Fibroblast of skin of back (primary cell): ENCODE results near the gene CPZ.
"Not testable (repeated sequence)": the region's sequence is repeated elsewhere in the genome, so short reads cannot be mapped to it uniquely, and the experiment has no call there.

Experiments
- DNase-seq: peaks from one replicate; pipeline ENCODE4 v3.0.0-alpha.2; 2013

CPZ gene

DNA sequence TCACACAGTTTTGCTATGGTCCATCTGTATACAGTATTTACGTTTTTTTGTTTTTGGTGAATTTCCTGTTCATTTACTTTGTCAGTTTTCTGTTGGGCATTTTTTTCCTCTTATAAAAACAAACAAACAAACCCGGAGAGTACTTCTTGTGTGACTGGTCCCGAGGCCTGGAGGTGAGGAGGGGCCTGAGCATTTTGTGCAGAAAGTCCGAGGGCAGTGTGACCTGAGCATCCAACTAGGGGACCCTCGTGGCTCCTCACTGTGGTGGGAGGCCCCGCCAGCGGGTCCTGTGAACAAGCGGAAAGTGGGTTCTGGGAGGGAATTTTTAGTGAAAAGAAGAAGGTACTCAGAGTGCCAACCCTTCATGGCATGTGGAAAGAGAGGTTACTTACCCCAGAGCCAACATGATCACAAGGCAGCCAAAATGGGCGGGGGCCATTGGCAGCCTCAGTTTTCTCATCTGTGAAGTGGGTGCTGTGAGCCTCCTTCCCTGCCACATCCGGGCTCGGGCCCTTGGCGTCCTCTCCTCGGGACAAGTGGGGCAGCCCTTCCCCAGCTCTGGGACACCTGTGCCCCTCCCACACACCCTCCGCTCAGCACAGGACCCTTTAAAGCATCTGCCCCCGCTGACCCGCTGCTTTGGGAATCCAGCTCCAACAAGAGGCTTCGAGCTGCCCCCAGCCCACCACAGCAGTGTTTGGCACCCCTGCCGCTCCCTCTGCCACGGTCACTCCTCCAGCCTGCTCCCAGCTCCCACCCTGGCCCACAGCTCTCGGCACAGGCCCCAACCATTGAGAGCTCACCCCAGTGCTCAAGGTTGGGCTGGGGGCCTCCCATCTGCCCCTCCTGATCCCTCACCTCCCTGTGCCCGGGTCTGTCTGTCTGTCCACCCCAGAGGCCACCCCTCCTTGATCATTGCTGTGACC lies 35.2 kb upstream of the CPZ start:
- DNase-seq: peak; percentile 11

DNA sequence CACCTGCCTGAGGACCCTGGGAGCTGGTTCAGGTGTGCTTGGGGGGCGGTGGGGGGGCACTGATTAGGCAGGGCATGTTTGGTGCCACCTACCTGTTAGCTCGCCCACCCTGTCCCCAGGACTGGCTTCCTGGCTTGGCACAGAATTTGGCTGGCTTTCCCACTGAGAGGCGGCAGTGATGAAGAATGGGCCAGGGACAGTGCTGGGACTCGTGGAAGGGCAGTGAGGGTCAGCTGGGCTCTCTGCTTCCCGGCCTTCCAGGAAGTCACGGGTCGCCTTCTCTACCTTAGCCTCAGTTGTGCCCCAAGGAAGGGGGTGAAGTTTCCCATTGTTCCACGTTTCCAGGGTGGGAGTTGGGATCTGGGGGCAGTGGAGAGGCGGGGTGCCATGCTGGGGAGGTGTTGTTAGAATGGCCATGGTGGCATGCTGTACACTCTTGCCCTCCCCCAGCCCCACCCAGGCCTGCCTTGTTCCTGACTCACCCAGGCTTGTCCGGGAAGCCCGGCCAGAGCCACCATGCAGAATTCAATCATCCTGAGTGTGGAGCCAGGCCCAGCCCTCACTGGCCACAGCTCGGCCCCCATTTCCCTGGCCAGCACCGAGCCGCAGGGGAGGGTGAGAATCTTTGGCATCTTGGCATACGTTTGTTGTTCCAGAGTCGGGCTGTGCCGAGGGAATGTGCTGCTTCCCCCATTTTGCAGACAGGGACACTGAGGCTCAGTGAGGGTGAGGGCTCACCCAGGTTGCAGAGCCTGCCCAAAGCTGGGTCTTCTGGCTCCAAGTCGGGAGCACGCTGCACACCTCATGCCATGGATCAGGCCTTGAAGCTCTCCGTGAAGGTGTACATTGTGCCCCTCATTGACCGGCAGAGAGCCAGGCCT lies 34.2 kb upstream of the CPZ start:
- DNase-seq: peak; percentile 58

DNA sequence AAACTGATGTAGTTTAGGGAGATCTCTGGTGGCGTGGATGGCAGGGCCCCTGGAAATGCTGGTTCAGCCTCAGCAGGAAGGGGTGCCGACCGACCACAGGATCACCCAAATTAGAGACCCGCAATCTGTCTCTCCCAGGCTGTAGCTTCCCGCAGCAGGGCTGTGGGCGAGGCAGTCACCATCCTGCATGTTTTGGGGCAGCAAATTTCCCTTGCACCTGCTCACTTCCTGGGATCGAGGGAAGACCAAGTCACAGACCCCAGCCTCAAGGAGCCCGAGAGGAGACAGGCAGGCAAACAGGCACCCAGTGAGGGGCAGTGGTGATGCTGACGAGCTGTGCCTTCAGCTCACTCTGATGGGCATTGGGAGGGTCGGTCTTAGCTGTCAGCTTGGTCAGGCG lies 33.6 kb upstream of the CPZ start:
- DNase-seq: no peak

DNA sequence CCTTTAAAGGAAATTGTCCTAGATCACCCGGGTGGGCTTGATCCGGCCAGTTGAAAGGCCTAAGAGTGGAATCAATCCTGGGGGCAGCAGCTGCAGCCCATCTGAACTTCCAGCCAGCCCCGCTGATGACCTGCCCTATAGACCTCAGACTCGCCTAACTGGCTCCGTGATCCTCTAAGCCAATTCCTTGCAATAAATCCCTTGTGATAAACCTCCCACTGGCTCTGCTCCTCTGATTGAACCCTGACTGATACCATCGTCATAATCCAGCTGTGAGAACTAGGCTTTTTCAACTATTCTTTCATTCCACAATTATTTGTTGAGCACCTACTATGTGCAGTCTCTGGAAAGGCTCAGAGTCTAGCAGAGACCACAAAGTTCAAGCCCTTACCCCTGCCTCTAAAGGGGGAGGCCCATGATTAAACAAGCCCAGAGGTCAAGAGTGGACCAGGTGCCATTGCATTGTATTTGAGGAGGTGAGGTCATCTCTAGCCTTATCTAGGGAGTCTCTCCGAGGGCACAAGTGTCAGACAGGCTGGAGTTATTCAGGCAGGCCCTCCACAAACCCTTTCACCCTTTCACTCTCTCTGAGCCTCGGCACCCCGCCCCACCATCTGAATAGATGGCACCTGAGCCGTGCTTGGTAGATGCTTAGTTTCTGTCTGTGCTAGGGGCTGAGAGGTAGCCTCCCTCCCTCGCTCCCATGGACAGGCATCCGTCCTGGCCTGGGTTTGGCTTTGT lies 32.9 kb upstream of the CPZ start:
- no peak for DNase-seq

GRCh38 chr4:8560265-8561047 lies 32.1 kb upstream of the CPZ start:
- peak; percentile 63 for DNase-seq

DNA sequence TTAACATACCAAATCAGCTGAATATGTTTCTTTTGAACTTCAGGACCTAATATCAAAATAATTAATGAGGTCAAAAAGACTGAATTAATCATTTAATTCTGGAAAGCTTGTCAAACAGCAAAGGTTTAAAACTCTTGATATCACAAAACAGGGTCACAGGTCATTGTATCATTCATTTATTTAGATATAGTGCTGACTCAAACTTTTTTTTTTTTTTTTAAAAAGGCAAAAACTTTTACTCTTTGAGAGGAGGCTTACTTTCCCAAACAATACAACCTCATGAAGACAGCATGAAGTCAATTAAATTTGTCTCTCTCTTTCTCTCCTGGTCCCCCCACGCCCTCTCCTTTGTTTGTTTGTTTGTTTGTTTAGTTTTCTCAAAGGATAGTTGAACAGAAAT lies 28.0 kb upstream of the CPZ start:
- DNase-seq: no peak

DNA sequence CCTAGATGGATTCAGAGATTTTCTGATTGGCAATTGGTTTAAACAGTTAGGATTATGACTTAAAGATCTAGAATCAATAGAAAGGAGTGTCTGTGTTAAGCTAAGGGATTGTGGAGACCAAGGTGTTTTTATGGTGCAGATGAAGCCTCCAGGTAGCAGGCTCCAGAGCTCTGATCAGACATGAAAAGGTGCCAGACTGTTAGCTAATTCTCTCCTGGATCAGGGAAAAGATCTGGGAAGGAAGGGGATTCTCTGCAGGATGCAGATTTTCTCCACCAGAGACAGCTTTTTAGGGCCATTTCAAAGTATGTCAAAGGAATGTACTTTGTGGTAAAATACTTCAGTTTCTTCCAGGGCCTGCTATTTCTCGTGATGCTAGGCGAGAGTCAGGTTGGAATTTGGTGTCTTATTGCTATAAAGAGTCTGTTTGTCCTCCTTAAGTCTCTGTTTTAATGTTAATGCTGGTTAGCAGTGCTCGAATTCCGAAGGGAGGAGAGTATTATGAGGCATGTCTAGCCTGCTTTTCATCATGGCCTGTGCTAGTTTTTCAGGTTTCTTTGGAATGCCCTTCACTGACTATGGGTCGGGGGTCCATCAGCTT lies 24.4 kb upstream of the CPZ start:
- peak; percentile 62 for DNase-seq

DNA sequence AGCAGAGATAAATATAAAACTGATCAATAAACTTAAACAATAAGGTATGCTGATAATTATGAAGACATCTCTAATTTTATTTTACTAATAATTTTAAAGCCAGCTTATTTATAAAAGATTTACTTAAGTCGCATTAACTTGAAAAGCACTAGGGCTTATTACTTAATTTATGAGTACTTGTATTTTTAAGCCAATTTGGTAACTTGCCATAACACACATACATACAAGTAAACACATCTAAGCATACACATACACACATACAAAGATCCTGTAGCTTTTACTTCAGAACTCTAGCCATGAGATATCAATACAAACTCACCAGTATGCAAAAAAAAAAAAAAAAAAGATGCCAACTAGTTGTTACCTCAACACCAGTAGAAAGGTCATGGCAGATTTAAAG lies 22.4 kb upstream of the CPZ start:
- no peak for DNase-seq

- no peak for DNase-seq
Measured at GRCh38 chr4:8571702-8572685, 20.6 kb upstream of the CPZ start.

DNA sequence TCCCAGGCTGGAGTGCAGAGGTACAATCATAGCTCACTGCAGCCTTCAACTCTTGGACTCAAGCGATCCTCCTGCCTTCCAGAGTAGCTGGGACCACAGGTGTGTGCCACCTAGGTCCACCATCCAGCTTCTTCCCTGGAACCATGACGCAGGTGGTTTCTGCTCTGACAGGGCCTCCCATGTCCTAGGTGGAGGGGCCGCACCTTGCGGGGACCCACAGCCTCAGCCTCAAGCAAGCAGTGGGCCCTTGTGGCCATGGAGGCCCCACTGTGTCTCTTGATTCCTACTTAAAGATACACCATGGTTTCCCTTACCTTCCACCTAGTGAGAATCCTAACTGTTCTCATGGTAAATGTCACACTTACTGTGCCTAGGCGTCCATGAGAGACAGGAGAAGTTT lies 19.3 kb upstream of the CPZ start:
- no peak for DNase-seq

DNA sequence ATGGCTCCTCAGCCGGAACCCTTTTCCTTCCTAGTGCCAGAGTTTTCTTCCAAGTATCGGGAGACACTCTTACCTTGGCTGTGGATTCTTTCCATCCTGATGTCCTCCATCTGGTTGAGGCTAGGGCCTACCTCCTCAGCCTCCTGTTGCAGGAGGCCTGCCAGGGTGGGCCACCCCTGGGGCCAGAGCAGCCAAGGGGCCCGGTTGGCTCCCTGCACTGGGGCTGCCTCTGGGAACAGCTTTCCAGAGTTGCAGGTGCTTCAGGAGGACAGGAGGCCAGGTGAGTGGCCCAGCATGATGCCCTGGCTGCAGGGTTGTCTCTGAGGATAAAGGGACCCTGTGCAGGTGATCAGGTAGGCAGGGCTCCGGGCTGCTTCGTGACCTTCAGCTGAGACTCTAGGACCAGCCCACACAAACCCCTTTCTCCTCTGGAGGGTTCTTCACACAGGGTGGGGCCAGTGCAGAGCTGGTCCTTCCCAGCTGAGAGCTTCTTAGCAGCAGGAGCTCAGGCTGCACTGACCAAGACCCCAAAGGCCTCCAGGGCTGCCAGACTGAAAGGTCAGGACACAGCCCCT lies 17.7 kb upstream of the CPZ start:
- DNase-seq: no peak

DNA sequence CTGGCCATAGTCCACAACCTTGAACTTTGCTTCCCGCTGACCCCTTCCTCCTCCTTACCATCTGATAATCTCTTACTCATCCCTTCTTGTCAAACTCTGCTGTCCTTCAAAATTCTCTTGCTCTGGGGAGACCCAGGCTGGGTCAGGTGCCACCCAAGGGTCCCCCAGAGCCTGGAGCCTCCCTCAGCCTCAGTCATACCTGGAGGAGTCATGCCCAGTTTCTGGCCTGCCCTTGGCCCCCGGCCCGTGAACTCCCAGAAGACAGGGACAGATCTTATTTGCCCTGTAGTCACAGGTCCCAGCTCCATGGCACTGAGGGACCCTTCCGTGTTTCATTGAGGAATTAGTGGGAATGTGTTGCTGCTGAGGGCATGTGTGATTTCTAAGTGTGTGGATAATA lies 17.1 kb upstream of the CPZ start:
- no peak for DNase-seq

DNA sequence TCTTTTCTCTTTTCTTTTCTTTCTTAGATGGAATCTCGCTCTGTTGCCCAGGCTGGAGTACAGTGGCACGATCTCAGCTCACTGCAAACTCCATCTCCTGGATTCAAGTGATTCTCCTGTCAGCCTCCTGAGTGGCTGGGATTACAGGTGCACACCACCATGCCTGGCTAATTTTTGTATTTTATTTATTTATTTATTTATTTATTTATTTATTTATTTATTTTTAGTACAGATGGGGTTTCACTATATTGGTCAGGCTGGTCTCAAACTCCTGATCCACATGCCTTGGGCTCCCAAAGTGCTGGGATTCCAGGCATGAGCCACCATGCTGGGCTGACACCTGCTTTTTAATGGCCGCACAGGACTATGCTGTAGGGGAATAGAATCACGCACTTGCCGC lies 16.0 kb upstream of the CPZ start:
- not testable (repeated sequence) for DNase-seq

DNA sequence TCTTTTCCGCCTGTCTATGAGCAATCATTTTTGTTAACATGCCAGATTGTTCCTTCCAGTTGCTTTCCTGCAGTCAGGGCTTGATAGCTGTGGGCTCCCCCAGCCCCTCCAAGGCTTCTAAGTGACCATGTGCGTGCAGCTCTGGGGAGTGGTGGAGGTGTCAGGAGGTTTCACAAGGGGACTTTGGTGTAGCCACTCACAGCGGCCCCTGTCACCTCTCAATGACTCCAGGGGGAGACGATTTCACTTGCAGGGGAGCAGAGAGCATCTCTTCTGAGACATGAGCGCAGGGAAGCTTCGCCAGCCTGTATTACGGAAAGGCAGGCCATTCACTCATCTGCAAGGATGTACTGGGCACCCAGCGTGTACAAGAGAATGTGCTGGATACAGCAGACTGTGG lies 15.5 kb upstream of the CPZ start:
- DNase-seq: no peak

- DNase-seq: no peak
Measured at GRCh38 chr4:8577972-8578371, 14.6 kb upstream of the CPZ start.

GRCh38 chr4:8578717-8579116 lies 13.8 kb upstream of the CPZ start:
- DNase-seq: no peak

DNA sequence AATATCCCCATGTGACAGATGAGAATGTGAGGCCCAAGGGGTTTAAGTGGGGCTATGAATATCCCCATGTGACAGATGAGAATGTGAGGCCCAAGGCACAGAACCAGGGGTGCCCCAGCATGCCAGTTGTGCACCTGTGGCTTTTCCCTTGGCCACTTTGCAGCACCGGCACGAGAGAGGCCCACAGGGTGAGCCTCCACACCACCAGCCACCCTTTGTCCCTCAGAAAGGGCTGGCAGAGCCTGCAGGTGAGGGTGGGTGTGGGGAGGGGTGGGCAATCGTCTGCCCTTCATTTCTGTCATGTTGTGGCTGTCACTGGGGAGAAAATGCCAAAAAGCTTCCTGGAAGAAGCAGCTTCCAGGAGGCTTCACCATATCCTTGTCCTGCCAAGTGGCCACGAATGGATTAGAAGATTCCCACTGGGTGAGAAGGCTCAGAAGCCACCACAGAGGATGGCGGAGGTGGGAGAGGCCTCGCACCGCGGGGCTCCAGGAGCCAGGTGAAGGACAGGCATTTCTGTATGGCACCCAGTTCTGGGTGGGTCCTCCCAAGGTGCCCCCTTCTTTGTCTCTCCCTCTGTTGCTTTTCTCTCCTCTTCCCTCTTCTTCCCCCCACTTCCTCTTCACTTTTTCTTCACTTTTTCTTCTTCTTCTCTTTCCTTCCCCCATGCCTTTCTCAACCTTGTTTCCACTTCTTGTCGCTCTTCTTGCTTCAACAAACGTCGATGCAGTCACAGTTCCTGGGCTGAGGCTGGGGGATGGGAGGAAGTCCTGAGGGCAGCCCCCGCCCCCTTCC lies 12.8 kb upstream of the CPZ start:
- no peak for DNase-seq

GRCh38 chr4:8580321-8581093 lies 12.1 kb upstream of the CPZ start, which contains the start of gene GPR78:
Gene GPR78 (plus strand): TSS chr4:8580392. CDS start chr4:8580983, 591 bp downstream.
- peak; percentile 63 for DNase-seq
